AG04449 (cell line): ENCODE data around the gene HOXB2.

ENCODE experiments used
- CTCF ChIA-PET: fragments of 350-600 bp; formaldehyde crosslinking; extraction: SDS; loops from one replicate; lab custom pipeline; 2021; ENCODE audit warnings: antibody characterized with exemption; lab: Yijun Ruan, JAX
- POLR2A ChIA-PET: fragments of 400-600, 350-600 bp; formaldehyde crosslinking; extraction: SDS; loops from one replicate; lab custom pipeline; 2020; ENCODE audit warnings: antibody characterized with exemption, inconsistent platforms; lab: Yijun Ruan, JAX
- DNase-seq: peaks from one replicate; pipeline ENCODE4 v3.0.0-alpha.2; 2010; ENCODE audit warnings: low read depth, low spot score
- H3K4me3 ChIP-seq: 2 replicates; pipeline ENCODE4 v1.5.1; 2011; ENCODE audit warnings: low read depth, mild to moderate bottlenecking, control low read depth, low read length
- CTCF ChIP-seq: IDR thresholded peaks from one replicate; pipeline ENCODE4 v1.5.1; 2011; ENCODE audit warnings: mild to moderate bottlenecking, moderate library complexity, low read length, control low read depth, inconsistent platforms; ENCODE audit not compliant: insufficient read depth; ENCODE audit errors: missing control alignments

The HOXB2 gene

GRCh38 chr17:48588074-48588415 lies 43.1 kb upstream of the HOXB2 start:
- peak overlapping the region; percentile 76 for H3K4me3 ChIP-seq
- ChIA-PET POLR2A (interaction anchor here (0.7 to 2.8 kb wide), 19 partner anchors 8 to 236 kb away, joined by 3 to 25 read pairs (median 5); no protein-coding TSS in a partner anchor), CTCF (interaction anchor here (0.7 to 4.2 kb wide), 19 partner anchors 9 to 243 kb away, joined by 3 to 21 read pairs (median 5); partner anchors contain the start of gene HOXB4)
- TF ChIP-seq CTCF, result no peak
- DNase-seq, result no peak

- ChIA-PET POLR2A (interaction anchor here (0.7 to 2.8 kb wide), 19 partner anchors 9 to 235 kb away, joined by 3 to 25 read pairs (median 5); partner anchors contain the start of gene HOXB9), CTCF (interaction anchor here (0.7 to 4.2 kb wide), 21 partner anchors 8 to 243 kb away, joined by 3 to 21 read pairs (median 4); partner anchors contain the start of genes HOXB4 and HOXB9)
- no peak for TF ChIP-seq CTCF
- peak overlapping the region; percentile 76 for H3K4me3 ChIP-seq
- DNase-seq, result no peak
Observed at GRCh38 chr17:48587276-48588073, 42.6 kb upstream of the HOXB2 start.

GRCh38 chr17:48586355-48587258 lies 41.7 kb upstream of the HOXB2 start:
- no peak for DNase-seq
- ChIA-PET POLR2A (interaction anchor here (0.8 to 2.8 kb wide), 11 partner anchors 8 to 114 kb away, joined by 3 to 25 read pairs (median 9); partner anchors contain the start of gene HOXB9), CTCF (interaction anchor here (0.9 to 4.2 kb wide), 13 partner anchors 7 to 235 kb away, joined by 3 to 21 read pairs (median 5); partner anchors contain the start of genes HOXB4 and HOXB9)
- H3K4me3 ChIP-seq, result peak overlapping the region; percentile 76
- TF ChIP-seq CTCF, result no peak

- peak overlapping the region; percentile 76 for H3K4me3 ChIP-seq
- ChIA-PET POLR2A (interaction anchor here (0.8 to 2.2 kb wide), 2 partner anchors 10 to 40 kb away, joined by 3 to 11 read pairs; no protein-coding TSS in a partner anchor), CTCF (interaction anchor here (0.8 to 2.4 kb wide), 13 partner anchors 14 to 248 kb away, joined by 3 to 20 read pairs (median 4); no protein-coding TSS in a partner anchor)
- DNase-seq, result no peak
- no peak for TF ChIP-seq CTCF
Observed at GRCh38 chr17:48584223-48584741, 39.4 kb upstream of the HOXB2 start.

- TF ChIP-seq CTCF, result no peak
- no peak for DNase-seq
- CTCF ChIA-PET, result interaction anchor here (0.7 to 2.4 kb wide), 14 partner anchors 14 to 248 kb away, joined by 3 to 20 read pairs (median 4); no protein-coding TSS in a partner anchor
- H3K4me3 ChIP-seq, result peak overlapping the region; percentile 78
- POLR2A ChIA-PET, result interaction anchor here (0.8 to 2.2 kb wide), 5 partner anchors 9 to 40 kb away, joined by 3 to 11 read pairs (median 4); no protein-coding TSS in a partner anchor
Observed at GRCh38 chr17:48583708-48584222, 38.9 kb upstream of the HOXB2 start.
